Activated naive CD4-positive, alpha-beta T cell treated with Interleukin-2 at 50 U/mL for 16 hours (primary cell): Measurements from ENCODE around the gene KTI12.
A peak's percentile ranks its signal among the peaks of the same experiment; 100 is the strongest.
"Not testable (repeated sequence)": the region's sequence is repeated elsewhere in the genome, so short reads cannot be mapped to it uniquely, and the experiment has no call there.

Source experiments
- DNase-seq: peaks from one replicate; pipeline ENCODE4 v3.0.0-alpha.2; 2020

Gene KTI12

DNA sequence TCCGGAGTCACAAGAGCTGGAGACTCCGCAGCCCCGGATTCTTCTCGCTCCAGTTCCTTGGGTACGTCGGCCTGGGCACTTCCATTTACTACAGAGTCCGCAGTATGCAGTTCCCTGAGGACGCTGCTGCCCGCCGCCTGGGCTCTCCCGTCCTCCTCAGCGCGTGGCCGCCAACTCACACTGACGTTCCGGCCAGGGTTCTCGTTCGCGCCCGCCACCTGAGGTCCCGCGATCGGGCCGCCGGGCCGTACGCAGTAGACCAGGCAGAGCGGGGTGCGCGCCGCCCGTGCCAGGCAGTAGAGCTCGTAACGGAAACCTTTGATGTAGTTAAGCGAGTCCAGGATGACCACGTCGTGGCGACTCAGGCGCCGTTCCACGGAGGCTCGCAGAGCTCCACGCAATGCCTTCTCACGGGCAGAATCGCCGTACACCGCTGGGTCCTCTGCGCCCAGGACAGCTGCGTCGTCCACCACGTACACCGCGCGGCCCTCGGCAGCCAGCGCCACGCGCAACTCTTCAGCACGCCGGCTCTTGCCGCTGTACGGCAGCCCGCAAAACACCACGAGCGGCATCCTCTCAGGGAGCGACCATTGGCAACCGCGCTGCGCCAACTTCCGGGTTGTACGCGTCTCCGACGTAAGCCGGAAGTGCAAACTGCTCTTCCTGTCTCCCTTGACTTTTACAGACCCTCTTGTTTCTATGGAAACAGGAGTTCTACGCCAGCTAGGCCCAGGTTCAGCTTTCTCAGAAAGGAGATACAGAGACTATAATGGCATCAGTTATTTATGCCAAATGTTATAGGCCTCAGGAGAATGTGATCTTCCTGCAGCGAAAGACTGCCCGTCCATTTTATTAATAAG lies at the start of gene KTI12:
Gene KTI12, minus strand, starts transcription at position 621 of the 860 bp plus-strand sequence. Its CDS starts 49 bp downstream, at position 572.
- peak; percentile 87 for DNase-seq

DNA sequence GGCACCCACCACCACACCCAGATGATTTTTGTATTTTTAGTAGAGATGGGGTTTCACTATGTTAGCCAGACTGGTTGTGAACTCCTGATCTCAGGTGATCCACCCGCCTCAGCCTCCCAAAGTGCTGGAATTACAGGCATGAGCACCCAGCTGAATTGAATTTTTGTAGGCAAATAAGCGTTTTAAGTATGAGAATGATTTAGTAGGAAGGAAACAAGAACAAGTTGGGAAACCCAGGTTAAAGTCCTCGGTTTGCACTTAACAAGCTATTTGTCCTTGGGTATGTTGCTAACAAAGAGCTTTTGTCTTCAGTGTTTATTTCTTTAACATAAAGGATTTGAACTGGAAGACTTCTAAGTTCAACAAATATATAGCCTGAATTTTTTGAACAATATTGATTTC lies 46.4 kb upstream of the KTI12 start:
- no peak for DNase-seq

- DNase-seq = not testable (repeated sequence)
These were observed 43.7 kb upstream of the KTI12 start for GRCh38 chr1:52077277-52077676.

DNA sequence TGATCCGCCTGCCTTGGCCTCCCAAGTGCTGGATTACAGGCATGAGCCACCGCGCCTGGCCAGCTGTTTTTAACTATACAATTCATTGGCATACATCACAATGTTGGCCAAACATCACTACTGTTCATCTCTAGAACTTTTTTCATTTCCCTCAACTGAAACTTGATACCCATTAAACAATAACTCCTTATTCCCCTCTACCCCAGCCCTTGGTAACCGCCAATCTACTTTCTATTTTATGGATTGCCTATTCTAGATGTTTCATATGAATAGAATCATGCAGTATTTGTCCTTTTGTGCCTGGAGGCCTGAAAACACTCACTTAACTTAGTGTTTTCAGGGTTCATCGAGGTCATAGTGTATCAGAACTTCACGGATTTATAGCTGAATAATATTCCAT lies 38.7 kb upstream of the KTI12 start:
- DNase-seq = no peak

GRCh38 chr1:52070704-52071103 lies 37.1 kb upstream of the KTI12 start:
- DNase-seq = no peak

- no peak for DNase-seq
These were observed 29.6 kb upstream of the KTI12 start for GRCh38 chr1:52063192-52063591.

DNA sequence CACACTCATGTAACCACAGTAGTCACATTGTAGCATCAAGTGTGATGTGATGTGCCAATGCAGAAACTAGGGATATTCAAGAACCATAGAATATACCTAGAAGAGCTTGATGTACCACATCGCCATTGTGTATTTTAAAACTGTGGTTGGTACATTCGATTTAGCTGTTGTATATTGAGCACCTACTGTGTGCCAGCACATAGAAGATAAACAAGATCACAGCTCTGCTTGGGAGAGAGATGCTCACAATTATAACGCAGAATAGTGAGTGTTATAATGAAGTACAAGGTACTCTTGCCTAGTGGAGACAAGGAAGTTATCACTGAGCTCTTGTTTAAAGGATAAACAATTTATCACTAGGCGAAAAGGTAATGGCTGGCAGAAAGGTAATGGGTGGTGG lies 27.2 kb upstream of the KTI12 start:
- no peak for DNase-seq

DNA sequence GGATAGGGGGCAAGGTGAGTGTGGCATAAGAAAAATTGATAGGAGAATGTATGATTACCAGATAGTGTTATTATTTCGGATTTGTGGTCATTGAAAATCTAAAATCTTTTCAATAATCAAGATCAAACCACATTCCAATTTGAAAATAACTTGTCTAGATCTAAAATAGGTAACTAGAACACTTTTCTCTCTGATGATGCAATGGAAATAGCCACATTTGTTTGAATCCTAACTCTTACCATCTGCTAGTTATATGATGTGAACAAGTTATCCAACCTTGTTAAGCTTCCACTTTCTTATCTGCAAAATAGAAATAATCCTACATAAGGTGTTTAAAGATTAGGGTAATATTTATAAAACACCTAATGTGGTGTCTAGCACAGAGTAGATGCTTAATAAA lies 26.3 kb upstream of the KTI12 start:
- DNase-seq = no peak

DNA sequence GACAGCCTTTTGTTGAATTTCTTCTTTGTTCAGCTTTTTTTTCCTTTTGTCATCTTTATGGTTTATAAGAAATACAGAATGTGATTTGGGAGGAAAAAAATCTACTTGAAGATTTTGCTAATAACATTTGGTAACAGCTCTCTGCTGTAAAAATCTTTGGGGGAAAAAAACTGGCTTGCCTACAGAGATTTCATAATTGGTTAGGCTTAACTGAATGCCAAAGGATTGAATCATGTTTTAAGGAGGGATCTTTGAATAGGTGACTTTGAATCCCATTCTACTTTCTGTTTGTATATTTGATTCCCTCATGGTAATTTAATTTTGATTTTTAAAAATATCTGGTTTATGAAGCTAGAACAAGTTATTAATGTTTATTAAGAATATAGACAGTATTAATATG lies 25.7 kb upstream of the KTI12 start:
- DNase-seq = no peak

DNA sequence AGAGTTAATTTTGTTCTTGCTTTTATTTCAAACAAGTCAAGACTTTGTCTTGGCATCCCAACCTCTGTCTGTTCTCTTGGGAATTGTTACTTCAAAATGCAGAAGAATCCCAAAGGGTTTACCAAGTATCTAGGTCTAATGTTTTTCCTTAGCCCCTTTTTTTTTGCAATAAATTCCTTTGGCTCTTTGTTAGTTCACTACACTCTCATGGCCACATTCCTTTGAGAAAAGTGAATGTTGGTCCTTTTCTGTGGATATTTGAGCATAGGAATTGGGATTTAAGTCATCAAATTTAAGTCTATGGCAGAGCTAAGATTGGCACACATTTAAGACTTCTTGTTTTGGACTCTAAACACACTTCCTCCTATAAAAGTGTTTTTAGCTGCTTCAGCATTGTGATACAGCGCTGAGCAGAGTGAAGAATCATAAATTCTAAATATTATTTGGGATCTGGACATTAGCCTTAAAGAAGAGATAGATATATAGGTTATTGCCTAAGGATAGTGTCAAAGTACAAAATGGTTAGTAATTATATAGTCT lies 24.3 kb upstream of the KTI12 start:
- no peak for DNase-seq

- no peak for DNase-seq
These were observed 23.6 kb upstream of the KTI12 start for GRCh38 chr1:52057255-52057654.

- DNase-seq = no peak
These were observed 23.3 kb upstream of the KTI12 start for GRCh38 chr1:52056937-52057231.

GRCh38 chr1:52056163-52056936 lies 22.7 kb upstream of the KTI12 start, which contains the start of gene BTF3L4:
BTF3L4 (plus strand) TSS chr1:52056295; CDS start chr1:52059848, 3,553 bp downstream.
- peak; percentile 95 for DNase-seq

DNA sequence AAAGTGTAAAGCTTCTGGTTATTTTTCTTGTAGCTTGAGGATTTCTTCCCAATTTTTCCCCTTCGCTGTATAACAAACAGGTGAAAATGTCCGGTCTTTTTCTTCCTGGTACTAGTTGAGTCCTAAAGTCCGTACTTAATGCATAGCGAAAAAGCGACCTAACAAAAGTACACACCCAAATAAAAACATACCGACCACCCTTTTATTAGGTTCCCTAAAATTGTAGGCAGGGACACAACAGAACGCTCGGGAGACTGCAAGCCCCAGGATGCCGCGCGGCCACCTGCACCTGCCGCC lies 22.2 kb upstream of the KTI12 start:
- DNase-seq = no peak

DNA sequence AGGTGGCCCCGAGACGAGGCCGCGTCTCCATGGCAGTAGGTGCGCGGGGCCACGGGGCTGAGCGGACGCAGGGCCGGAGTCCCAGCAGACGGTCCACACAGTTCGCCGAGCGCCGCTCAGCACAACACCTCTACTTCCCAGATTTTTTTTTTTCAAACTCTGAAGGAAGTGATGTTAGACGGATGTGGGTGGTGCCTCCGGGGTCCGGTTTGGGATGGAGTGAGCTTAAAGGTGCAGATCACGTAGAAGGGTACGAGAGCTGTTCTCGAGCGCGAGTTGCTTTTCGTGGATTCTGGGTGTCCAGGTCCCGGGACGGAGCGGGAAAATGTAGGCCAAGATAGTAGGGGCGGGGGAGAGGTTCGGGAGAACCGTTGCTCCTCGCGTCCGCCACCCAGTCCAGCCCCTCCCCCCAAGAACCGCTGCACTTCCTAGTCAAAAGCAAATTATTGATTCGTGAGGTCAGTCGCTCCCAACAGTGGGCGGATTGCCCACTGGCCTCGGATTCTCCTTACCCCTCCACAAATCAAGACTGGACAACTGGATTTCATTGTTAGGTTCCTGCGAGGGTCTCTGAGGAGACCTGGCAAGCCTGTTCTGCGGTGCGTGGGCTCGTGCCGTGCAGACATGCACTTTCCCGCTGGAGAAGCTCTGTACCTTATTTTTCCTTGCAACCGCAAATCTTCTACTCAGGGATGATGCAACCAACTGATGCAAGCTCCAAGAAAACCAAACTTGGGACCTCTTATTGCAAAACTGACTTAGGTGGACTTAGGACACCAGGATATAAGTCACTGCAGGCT lies 21.7 kb upstream of the KTI12 start, which contains the start of gene TXNDC12:
Gene TXNDC12, minus strand, starts transcription at position 126 of the 800 bp plus-strand sequence. Its CDS starts 95 bp downstream, at position 31.
- peak; percentile 65 for DNase-seq

DNA sequence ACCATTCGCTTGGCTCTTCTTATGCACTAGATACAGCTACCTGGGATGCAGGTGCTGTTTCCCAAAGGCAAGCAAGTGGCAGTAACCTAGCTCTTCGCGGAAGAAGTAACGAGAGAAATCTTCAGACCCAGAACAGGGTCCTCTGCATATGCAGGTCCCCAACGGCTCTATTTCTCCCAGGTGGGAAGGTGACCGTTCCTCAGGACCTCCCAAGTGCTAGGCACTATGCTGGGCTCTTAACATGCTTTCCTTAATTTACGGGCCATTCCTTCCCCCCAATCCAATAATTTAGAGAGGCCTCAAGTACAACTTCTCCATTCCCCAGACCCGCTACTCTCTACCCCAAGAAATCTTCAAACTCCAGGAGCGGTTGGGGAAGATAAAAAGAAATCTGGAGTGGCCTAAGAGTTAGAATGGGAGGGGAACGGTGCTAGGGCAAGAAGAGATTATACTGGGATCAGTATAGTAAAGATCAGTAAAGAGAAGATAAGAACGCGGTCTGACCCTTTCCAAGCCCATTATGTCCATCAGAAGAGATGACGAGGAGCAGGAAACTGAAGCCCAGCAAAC lies 21.0 kb upstream of the KTI12 start:
- DNase-seq = no peak

GRCh38 chr1:52053862-52054261 lies 20.3 kb upstream of the KTI12 start:
- no peak for DNase-seq

DNA sequence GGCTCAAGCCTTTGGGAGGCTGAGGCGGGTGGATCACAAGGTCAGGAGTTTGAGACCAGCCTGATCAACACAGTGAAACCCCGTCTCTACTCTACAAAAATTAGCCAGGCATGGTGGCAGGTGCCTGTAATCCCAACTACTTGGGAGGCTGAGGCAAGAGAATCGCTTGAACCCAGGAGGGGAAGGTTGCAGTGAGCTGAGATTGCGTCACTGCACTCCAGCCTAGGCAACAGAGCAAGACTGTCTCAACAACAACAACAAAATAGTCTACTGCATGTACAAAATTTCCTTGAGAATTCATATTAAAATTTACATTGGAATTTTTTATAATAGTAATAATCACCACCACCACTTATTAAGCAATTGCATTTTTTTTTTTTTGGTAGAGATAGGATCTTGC lies 15.7 kb upstream of the KTI12 start:
- DNase-seq = not testable (repeated sequence)

DNA sequence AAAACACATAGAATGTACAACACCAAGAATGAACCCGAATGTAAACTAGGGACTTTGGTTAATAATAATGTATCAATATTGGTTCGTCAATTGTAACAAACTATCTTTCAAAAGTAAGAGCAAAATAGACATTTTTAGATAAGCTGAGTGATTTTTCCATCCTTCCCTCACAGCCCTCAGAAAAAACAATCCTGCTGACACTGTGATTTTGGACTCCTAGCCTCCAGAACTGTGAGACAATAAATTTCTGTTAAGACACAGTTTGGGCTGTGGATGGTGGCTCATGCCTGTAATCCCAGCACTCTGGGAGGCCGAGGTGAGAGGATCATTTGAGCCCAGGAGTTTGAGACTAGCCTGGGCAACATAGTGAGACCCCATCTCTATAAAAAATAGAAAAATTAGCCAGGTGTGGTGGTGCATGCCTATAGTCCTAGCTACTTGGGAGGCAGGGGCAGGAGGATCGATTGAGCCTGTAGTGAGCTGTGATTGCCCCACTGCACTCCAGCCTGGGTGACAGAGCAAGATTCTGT lies 12.1 kb upstream of the KTI12 start:
- not testable (repeated sequence) for DNase-seq

GRCh38 chr1:52045236-52045635 lies 11.6 kb upstream of the KTI12 start:
- no peak for DNase-seq

GRCh38 chr1:52041551-52042185 lies 8.1 kb upstream of the KTI12 start:
- no peak for DNase-seq

- no peak for DNase-seq
These were observed 4.3 kb upstream of the KTI12 start for GRCh38 chr1:52037909-52038308.
